Measurements from ENCODE around the gene SOHLH2.

The SOHLH2 gene

DNA sequence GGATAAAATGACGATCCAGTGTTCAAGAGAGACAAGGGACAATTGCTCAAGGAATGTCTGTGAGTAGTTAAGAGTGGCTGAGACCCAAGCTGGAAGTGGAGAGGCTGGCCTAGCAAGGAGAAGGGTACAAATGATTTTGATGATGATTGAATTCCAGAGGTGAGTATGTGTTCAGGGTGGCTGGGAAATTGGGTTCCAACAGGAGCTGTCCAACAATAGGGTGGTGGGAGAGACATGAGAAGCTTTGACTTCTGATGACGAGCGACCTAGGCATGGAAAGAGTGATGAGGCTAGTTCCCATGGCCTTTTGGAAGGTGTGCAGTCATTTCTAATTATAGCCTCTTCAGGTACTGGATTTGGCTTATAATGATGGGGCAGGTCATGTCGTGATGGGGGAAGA, 54.1 kb downstream of the SOHLH2 start:
- no peak overlapping the region for H3K4me3 Mint-ChIP-seq
- H3K27ac Mint-ChIP-seq: no peak overlapping the region
- no peaks in the 10 kb centered on the region for H3K9me3 Mint-ChIP-seq
- H3K36me3 Mint-ChIP-seq: no peaks in the 10 kb centered on the region
- no peak for DNase-seq
- CTCF ChIA-PET: no interaction called here
- H3K4me1 Mint-ChIP-seq: no peaks in the 10 kb centered on the region
- no peaks in the 10 kb centered on the region for H3K27me3 Mint-ChIP-seq

DNA sequence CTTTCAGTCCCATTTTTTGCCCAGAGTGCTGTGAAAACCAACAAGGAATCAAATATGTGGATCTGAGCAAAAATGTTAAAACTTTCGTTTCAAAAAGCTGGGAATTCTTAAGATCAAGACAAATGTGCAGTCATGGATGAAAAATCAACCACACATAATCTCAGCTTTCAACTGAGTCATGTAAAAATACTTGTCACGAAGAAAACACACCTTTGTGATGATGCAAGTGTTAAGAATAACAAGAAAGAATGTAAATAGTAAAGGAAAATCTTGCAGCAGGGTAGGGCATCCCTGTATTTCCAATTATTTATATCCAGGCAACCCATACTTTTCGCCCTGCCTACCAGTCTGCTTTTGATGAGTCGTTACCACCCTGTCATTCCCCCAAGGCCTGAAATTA, 55.7 kb downstream of the SOHLH2 start:
- DNase-seq: no peak
- Mint-ChIP-seq H3K27me3 (peaks cover 8% of the 10 kb centered on the region), H3K4me1 (no peaks in the 10 kb centered on the region), H3K4me3 (no peak overlapping the region), H3K9me3 (no peaks in the 10 kb centered on the region), H3K27ac (no peak overlapping the region), H3K36me3 (no peaks in the 10 kb centered on the region)
- CTCF ChIA-PET: no interaction called here

DNA sequence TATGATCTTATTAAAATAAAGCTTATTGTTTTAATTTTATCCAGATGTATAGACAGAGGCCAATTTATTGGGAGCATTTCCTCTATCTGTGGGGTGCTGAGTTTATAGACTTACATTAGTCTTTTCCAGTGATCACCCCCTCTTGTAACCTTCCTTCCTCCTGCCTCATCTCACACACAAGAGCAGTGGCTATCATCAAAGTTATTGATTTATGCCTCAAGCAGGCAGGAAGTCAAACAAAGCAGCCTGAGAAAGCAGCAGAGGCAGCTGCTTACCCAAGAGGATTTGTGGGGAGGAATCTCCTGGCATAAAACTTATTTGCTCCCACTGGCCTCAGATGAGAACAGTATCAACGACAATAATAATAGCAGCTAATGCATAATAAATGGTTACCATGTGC, 56.9 kb downstream of the SOHLH2 start:
- peaks cover 8% of the 10 kb centered on the region for H3K27me3 Mint-ChIP-seq
- CTCF ChIA-PET: no interaction called here

DNA sequence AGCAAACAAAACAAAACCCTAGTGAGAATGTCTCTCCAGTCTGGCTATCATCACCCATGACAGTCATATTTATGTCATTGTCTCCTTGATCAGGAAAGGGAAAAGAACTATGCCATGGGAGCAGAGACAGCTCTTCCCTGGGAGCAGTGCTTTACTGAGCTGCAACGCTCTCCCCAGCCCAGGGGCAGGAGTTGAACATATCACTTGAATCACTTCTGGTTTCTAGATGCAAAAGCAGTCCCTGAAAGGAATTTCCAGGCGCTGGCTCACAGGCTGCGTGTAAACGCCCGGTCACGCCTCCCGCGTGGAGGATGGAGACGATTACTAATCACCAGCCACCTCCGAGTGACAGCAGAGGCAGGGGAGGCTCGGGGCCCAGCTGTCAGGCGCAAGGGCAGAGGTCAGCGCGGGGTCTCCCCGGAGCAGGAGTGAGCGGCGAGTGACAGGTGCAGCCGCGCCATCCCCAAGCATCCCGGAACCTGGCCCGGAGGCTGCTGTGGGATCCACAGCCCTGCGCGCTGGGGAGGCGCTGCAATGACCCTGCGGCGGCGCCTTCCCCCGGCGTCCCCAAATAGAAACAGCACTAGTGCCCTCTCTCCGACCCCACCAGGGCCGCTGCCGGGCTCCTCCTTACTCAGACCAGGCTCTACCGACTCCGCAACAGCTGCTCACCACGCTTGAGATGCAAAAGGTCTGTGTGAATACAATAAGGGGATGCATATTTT, 59.6 kb downstream of the SOHLH2 start:
- DNase-seq: no peak
- H3K36me3 Mint-ChIP-seq: no peaks in the 10 kb centered on the region
- CTCF ChIA-PET: no interaction called here

More for the DNA sequence above, 56.9 kb downstream of the SOHLH2 start:
- Mint-ChIP-seq H3K4me1 (no peaks in the 10 kb centered on the region), H3K36me3 (no peaks in the 10 kb centered on the region), H3K9me3 (no peaks in the 10 kb centered on the region), H3K27ac (no peak overlapping the region), H3K4me3 (no peak overlapping the region)
- no peak for DNase-seq

DNA sequence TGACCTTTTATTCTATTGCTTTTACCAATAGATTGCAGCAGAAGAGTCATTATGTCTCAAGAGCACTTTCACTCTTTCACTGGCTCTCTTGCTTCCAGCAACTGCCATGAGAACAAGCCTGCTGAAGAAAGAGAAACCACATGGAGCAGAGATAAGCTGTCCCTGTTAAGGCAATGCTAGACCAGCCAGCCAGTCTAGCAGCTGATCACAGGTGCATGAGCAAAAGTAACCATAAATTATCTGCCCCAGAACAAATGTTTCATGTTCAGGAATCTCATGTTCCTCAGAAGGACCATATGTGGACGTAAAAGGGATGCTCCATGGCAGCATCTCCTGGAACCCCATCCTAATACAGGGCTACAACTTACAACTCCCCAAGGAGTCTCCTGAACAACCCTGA, 62.8 kb downstream of the SOHLH2 start:
- DNase-seq: no peak
- peaks cover 8% of the 10 kb centered on the region for H3K27me3 Mint-ChIP-seq
- no peak overlapping the region for H3K4me3 Mint-ChIP-seq
- peaks cover 2% of the 10 kb centered on the region for H3K9me3 Mint-ChIP-seq
- CTCF ChIA-PET: no interaction called here
- no peaks in the 10 kb centered on the region for H3K4me1 Mint-ChIP-seq
- H3K36me3 Mint-ChIP-seq: no peaks in the 10 kb centered on the region
- H3K27ac Mint-ChIP-seq: no peak overlapping the region

More for the DNA sequence above, 59.6 kb downstream of the SOHLH2 start:
- H3K4me3 Mint-ChIP-seq: no peak overlapping the region
- H3K9me3 Mint-ChIP-seq: peaks cover 2% of the 10 kb centered on the region
- peaks cover 8% of the 10 kb centered on the region for H3K27me3 Mint-ChIP-seq
- no peaks in the 10 kb centered on the region for H3K4me1 Mint-ChIP-seq
- H3K27ac Mint-ChIP-seq: no peak overlapping the region

DNA sequence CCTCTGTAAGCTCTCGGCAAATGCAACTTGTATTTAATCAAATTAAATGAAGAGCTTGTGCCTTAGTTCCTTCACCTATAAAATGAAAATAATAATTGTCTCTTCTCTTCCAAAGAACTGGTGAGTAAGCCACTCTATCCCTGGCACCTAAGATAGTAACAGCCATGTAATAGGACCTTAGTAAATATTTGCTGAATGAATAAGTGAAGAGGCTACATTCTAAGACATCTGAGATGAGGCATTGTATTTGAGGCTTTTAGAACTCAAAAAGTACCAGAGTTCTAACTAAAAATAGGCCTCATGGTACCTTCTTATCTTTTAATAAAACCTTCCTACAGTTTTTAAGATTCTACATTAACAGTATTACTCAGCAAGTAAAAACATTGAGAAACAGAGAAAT, 65.9 kb downstream of the SOHLH2 start:
- H3K4me3 Mint-ChIP-seq: no peak overlapping the region
- H3K27ac Mint-ChIP-seq: no peak overlapping the region
- no peak for DNase-seq
- H3K36me3 Mint-ChIP-seq: no peaks in the 10 kb centered on the region
- H3K9me3 Mint-ChIP-seq: peaks cover 2% of the 10 kb centered on the region
- CTCF ChIA-PET: no interaction called here
- H3K4me1 Mint-ChIP-seq: no peaks in the 10 kb centered on the region
- no peaks in the 10 kb centered on the region for H3K27me3 Mint-ChIP-seq

DNA sequence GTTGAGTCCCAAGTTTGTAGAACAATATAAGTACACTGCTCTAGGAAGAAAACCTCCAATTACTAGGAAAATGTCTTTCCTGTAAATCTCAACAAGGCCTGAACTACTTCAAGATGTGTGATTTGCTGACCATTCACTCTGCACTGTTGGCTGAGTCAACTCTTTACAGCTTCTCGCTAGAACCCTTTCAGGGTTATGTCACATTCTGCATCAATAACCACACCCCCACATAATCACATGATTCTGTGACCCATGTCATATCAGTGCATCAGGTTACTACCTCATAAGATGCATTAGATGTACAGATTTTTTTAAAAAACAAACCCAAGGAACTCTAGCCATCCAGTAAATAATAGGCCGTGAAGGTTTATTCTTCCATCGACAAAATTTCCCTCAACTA, 67.0 kb downstream of the SOHLH2 start:
- DNase-seq: no peak
- no peak overlapping the region for H3K27ac Mint-ChIP-seq
- peaks cover 2% of the 10 kb centered on the region for H3K9me3 Mint-ChIP-seq
- CTCF ChIA-PET: no interaction called here
- no peak overlapping the region for H3K4me3 Mint-ChIP-seq
- no peaks in the 10 kb centered on the region for H3K4me1 Mint-ChIP-seq
- H3K36me3 Mint-ChIP-seq: no peaks in the 10 kb centered on the region
- no peaks in the 10 kb centered on the region for H3K27me3 Mint-ChIP-seq

DNA sequence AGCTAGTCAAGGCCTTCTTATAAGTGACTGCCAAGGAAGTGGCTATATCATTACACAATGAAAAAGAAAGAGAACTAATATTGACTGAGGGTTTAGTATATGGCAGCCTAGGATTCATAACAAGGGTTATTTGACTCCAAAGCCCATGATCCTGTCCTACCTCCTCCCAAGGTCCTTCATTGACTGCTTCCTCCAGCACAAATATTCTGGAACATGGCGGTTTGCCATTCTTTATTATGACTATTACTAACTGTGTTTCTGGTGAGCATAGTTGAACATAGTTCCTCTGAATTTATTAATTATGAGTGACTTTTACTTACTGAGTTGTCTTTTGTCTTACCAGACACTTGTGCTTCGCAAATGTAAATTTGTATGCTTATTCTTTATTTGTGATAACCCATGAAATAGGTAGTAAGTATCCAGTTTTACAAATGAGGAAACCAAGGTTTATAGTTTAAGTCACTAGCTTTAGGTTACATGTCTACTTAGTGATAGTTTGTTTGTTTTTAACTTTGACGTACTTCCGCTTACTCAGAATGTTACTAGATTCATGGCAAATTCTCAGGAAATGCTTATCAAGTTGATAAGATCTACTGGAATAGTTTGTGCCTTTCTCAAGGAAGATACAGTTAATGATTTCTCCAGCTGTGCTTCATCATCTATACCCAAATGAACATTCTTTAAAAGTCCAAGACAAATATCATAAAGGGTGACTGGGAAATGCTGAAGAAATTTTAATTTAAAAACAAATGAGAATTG, 67.7 kb downstream of the SOHLH2 start:
- Mint-ChIP-seq H3K4me1 (no peaks in the 10 kb centered on the region), H3K27ac (no peak overlapping the region), H3K4me3 (no peak overlapping the region), H3K27me3 (no peaks in the 10 kb centered on the region), H3K9me3 (peaks cover 4% of the 10 kb centered on the region), H3K36me3 (no peaks in the 10 kb centered on the region)
- CTCF ChIA-PET: no interaction called here
- DNase-seq: no peak

DNA sequence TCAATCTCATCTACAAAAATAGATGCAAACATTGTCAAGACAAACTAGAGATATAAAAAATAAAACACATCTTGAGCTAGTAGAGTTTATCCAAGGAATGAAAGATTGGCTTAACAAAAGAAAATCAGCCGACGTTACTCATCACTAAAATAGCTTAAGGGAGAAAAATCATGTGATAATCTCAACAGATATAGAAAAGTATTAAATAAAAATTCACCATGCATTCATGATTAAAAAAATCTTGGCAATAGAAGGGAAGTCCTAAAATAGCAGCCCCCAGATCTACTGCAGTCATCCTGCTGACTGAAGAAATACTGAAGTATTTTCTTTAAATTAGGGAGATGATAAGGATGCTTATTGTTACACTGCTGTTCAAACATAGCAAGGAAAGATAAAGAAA, 70.6 kb downstream of the SOHLH2 start:
- H3K36me3 Mint-ChIP-seq: no peaks in the 10 kb centered on the region
- H3K4me3 Mint-ChIP-seq: no peak overlapping the region

DNA sequence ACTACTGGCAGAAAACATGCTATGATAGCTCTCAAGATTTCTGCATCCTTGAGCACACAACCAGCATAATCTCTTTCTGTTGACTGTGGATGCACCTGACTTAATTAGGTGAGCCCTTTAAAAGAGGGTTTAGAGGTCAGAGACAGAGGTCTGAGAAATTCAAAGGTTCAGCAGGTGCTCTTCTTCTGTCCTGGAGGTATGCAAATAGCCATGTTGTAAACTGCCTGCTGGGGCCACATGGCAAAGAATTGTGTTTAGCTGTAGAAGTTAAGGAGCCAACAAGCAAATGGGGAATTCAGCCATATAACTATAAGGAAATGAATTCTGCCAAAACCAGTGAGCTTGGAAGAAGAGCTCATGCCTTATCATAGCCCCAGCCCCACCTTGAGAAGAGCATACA, 71.6 kb downstream of the SOHLH2 start:
- CTCF ChIA-PET: no interaction called here
- H3K27ac Mint-ChIP-seq: no peak overlapping the region
- no peaks in the 10 kb centered on the region for H3K27me3 Mint-ChIP-seq
- no peaks in the 10 kb centered on the region for H3K4me1 Mint-ChIP-seq
- peaks cover 1% of the 10 kb centered on the region for H3K9me3 Mint-ChIP-seq
- H3K4me3 Mint-ChIP-seq: no peak overlapping the region
- no peaks in the 10 kb centered on the region for H3K36me3 Mint-ChIP-seq
- DNase-seq: no peak

More for the DNA sequence above, 70.6 kb downstream of the SOHLH2 start:
- Mint-ChIP-seq H3K9me3 (peaks cover 1% of the 10 kb centered on the region), H3K4me1 (no peaks in the 10 kb centered on the region), H3K27ac (no peak overlapping the region), H3K27me3 (no peaks in the 10 kb centered on the region)
- CTCF ChIA-PET: no interaction called here
- no peak for DNase-seq

DNA sequence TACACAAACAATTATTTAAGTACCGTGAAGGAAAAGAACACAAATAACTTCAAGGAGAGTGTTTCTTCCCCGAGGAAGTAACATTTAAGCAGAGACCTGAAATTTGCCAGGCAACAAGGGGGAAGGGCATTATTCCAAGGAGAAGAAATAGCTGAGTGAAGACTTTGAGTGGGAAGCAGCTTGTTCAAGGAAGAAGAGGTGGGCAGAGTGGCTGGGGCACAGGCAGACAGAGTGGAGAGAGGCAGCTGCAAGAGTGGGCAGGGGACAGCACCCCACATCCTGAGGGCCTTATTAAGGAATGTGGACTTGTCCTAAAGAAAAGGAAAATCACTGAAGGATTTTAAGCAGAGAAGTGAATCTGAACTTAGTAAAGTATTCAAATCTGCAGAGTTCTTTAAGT, 78.5 kb downstream of the SOHLH2 start:
- no peaks in the 10 kb centered on the region for H3K36me3 Mint-ChIP-seq
- H3K4me3 Mint-ChIP-seq: no peak overlapping the region
- H3K27ac Mint-ChIP-seq: no peak overlapping the region
- H3K9me3 Mint-ChIP-seq: no peaks in the 10 kb centered on the region
- H3K27me3 Mint-ChIP-seq: peaks cover 18% of the 10 kb centered on the region
- CTCF ChIA-PET: no interaction called here
- H3K4me1 Mint-ChIP-seq: no peaks in the 10 kb centered on the region
- no peak for DNase-seq

DNA sequence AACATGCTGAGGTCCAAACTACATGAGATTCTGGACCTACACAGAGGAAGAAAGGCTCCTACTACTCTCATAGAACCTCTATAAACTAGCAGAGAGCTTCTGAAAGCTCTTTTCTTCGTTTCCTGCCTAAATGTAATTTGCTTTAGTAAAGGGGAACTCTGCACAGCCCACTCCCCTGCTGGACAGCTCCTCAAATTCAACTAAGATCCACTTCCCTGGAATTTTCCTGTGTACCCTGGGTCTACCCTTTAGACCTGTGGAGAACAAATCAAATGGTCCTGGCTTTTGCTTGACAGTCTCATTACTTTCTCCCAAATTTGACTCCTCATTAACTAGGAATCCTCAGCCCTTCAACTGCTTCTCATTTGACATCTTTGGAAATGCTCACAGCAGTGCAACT, 79.7 kb downstream of the SOHLH2 start:
- Mint-ChIP-seq H3K4me1 (no peaks in the 10 kb centered on the region), H3K27me3 (peaks cover 28% of the 10 kb centered on the region), H3K4me3 (no peak overlapping the region), H3K27ac (no peak overlapping the region), H3K36me3 (no peaks in the 10 kb centered on the region), H3K9me3 (no peaks in the 10 kb centered on the region)
- CTCF ChIA-PET: no interaction called here
- no peak for DNase-seq

DNA sequence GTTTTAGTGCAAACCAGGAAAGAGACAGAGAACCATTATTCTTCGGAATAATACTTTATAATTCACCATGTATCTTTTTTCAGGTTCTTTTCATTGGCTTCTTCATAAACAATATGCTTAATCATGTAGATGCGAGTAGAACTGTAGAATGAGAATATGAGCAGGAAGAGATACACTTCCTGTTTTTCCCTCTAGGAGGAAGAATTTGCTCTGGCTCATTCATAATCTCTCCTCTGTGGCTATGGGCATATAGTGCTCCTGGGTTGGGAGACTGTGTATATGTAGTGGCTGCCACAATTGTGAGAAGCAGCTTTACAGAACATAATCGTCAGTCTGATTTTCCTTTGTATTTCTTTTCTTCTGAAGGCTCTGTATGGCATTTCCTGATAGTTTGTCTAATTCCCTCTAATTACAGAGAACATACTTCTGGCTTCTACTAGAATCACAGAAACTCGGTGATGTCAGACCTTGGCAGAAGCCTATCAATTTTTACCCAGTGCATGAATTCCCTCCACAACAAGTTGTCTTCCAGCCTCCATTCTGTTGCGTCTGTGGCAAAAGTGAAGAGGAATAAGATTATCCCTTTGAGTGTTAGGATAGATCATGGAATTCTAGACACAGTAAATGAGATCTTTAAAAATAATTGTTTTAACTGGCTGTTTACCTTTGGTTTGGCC, 80.3 kb downstream of the SOHLH2 start:
- no peaks in the 10 kb centered on the region for H3K4me1 Mint-ChIP-seq
- no peaks in the 10 kb centered on the region for H3K9me3 Mint-ChIP-seq
- H3K4me3 Mint-ChIP-seq: no peak overlapping the region
- DNase-seq: no peak
- CTCF ChIA-PET: no interaction called here
- no peaks in the 10 kb centered on the region for H3K36me3 Mint-ChIP-seq
- no peak overlapping the region for H3K27ac Mint-ChIP-seq
- peaks cover 31% of the 10 kb centered on the region for H3K27me3 Mint-ChIP-seq

DNA sequence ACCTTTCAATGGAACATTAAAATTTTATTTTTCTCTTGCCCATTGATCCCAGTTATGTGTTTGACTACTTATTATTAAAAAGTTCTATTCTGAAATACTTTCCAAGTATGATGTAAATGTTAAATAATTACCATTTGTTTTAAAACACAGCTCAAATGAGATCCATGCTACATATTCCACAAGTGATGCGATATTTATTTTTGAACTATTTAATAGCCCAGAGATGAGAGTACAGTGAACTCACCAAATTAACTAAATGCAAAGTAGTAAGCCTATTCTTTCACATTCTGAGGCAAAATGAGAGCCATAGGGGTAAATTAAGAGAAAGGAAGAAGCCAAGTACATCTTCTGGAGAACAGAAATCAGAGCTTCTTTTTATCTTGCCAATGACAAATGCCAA, 82.0 kb downstream of the SOHLH2 start:
- Mint-ChIP-seq H3K9me3 (no peaks in the 10 kb centered on the region), H3K27ac (no peak overlapping the region), H3K4me3 (no peak overlapping the region), H3K27me3 (peaks cover 34% of the 10 kb centered on the region), H3K4me1 (no peaks in the 10 kb centered on the region), H3K36me3 (no peaks in the 10 kb centered on the region)
- CTCF ChIA-PET: no interaction called here
- DNase-seq: no peak

DNA sequence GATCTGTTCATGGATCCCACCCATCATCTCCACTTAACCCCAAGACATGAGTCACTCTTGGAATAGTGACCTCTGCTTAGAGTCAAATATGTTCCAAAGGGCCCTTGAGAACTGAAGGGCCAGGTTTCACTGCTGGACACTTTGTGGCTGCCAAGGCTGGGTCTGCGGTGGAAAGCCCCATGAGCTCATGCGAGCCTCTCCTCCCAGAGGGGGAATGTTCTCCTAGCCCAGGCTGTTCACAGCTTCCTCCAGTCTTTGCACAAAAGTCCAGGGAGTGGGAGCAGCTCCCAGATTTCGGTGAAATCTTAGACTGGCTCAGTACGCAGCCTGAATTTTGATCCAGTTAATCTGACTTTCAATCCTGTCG, 82.4 kb downstream of the SOHLH2 start:
- no peaks in the 10 kb centered on the region for H3K36me3 Mint-ChIP-seq
- H3K4me3 Mint-ChIP-seq: no peak overlapping the region
- no peak for DNase-seq
- no peaks in the 10 kb centered on the region for H3K4me1 Mint-ChIP-seq
- H3K9me3 Mint-ChIP-seq: no peaks in the 10 kb centered on the region
- no peak overlapping the region for H3K27ac Mint-ChIP-seq
- H3K27me3 Mint-ChIP-seq: peaks cover 34% of the 10 kb centered on the region
- CTCF ChIA-PET: no interaction called here

All from activated naive CD4-positive, alpha-beta T cell treated with anti-CD3 and anti-CD28 coated beads, Interleukin-2, amount 10 ng/mL, durations not matched to agents 7 days and 5 days (primary cell).